GM23338 (cell line): Measurements from ENCODE around the gene MKI67.

Experiments
- CREB1 ChIP-seq: fragments of 250-450 bp; sonication (Bioruptor Pico); IDR thresholded peaks from 2 replicates; pipeline ENCODE4 v1.5.0; 2020; ENCODE audit warnings: low read depth, mild to moderate bottlenecking, moderate library complexity
- EZH2 ChIP-seq: fragments of 200-600 bp; sonication (generic); IDR thresholded peaks from one replicate; pipeline ENCODE4 v1.8.0; 2017; ENCODE audit warnings: antibody characterized with exemption, mild to moderate bottlenecking, low read depth; ENCODE audit not compliant: unreplicated experiment
- EZH2phosphoT487 ChIP-seq: fragments of 200-600 bp; sonication (generic); IDR thresholded peaks from one replicate; pipeline ENCODE4 v1.8.1; 2018; ENCODE audit warnings: antibody characterized with exemption; ENCODE audit not compliant: unreplicated experiment
- JUNB ChIP-seq: IDR thresholded peaks from one replicate; pipeline ENCODE4 v1.6.1; 2016; ENCODE audit warnings: antibody characterized with exemption; ENCODE audit not compliant: unreplicated experiment
- NANOG ChIP-seq: IDR thresholded peaks from 2 replicates; pipeline ENCODE4 v1.6.1; 2016; ENCODE audit warnings: antibody characterized with exemption, borderline replicate concordance
- POLR2AphosphoS5 ChIP-seq: IDR thresholded peaks from 2 replicates; pipeline ENCODE4 v1.6.1; 2016; ENCODE audit warnings: antibody characterized with exemption, low read depth
- STAT1 ChIP-seq: IDR thresholded peaks from one replicate; pipeline ENCODE4 v1.6.1; 2016; ENCODE audit warnings: antibody characterized with exemption; ENCODE audit not compliant: unreplicated experiment
- ZNF114 ChIP-seq: fragments of 250-450 bp; sonication (Bioruptor Pico); IDR thresholded peaks from 2 replicates; pipeline ENCODE4 v1.5.0; 2020; ENCODE audit warnings: mild to moderate bottlenecking, moderate library complexity
- ZNF331 ChIP-seq: fragments of 250-450 bp; sonication (Bioruptor Pico); IDR thresholded peaks from 2 replicates; pipeline ENCODE4 v1.5.0; 2020; ENCODE audit warnings: low read depth, mild to moderate bottlenecking, moderate library complexity
- TF ChIP-seq, protein P1 (sequence below), 2 experiments: fragments of 200-600 bp in 1 of 2; sonication (generic) in 1 of 2; conservative IDR thresholded peaks; 2 replicates each; pipeline versions ENCODE4 v1.5.1 to v1.6.1; 2016 to 2017; ENCODE audit warnings: antibody characterized with exemption in 2 of 2, low read depth in 2 of 2, mild to moderate bottlenecking in 2 of 2, moderate library complexity in 1 of 2
- TF ChIP-seq, protein P2 (sequence below): IDR thresholded peaks from 2 replicates; pipeline ENCODE4 v1.6.1; 2016; ENCODE audit warnings: antibody characterized with exemption
- TF ChIP-seq, protein P3 (sequence below): IDR thresholded peaks from one replicate; pipeline ENCODE4 v1.6.1; 2018; ENCODE audit warnings: antibody characterized with exemption; ENCODE audit not compliant: unreplicated experiment
- TF ChIP-seq, protein P4 (sequence below): fragments of 250-450 bp; sonication (Bioruptor Pico); IDR thresholded peaks from 2 replicates; pipeline ENCODE4 v1.5.0; 2020; ENCODE audit warnings: mild to moderate bottlenecking, moderate library complexity

DNA sequence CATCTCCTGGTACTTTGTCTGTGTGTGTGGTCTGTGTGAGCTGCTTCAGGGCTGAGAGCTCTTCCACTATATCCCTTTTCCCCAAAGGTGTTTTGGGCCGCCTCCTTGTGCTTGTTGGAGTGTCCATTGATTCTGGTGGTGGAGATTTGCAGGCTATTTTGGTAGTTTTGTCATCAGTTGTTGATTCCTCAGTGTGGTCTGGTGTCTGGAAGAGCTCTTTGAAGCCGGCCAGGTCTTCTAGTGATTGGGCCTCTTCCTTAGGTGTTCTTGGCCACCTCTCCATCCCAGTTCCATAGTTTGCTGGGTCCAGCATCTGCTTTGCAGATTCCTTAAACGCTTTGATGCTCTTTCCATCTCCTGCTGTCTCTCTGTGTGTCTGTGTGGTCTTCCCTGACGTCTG is 20.8 kb downstream of the MKI67 start:
- TF ChIP-seq POLR2AphosphoS5 (no peak), EZH2 (no peak), CREB1 (CRISPR knock-in tag) (no peak), ZNF331 (CRISPR knock-in tag) (no peak), EZH2phosphoT487 (no peak), STAT1 (no peak), ZNF114 (CRISPR knock-in tag) (no peak), JUNB (no peak), NANOG (no peak)
- TF ChIP-seq, protein P1, sequence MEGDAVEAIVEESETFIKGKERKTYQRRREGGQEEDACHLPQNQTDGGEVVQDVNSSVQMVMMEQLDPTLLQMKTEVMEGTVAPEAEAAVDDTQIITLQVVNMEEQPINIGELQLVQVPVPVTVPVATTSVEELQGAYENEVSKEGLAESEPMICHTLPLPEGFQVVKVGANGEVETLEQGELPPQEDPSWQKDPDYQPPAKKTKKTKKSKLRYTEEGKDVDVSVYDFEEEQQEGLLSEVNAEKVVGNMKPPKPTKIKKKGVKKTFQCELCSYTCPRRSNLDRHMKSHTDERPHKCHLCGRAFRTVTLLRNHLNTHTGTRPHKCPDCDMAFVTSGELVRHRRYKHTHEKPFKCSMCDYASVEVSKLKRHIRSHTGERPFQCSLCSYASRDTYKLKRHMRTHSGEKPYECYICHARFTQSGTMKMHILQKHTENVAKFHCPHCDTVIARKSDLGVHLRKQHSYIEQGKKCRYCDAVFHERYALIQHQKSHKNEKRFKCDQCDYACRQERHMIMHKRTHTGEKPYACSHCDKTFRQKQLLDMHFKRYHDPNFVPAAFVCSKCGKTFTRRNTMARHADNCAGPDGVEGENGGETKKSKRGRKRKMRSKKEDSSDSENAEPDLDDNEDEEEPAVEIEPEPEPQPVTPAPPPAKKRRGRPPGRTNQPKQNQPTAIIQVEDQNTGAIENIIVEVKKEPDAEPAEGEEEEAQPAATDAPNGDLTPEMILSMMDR (conservative IDR thresholded peaks at IDR 0.05; ENCODE audit: low read depth in 2 of 2), result no peak
- TF ChIP-seq, protein P2, sequence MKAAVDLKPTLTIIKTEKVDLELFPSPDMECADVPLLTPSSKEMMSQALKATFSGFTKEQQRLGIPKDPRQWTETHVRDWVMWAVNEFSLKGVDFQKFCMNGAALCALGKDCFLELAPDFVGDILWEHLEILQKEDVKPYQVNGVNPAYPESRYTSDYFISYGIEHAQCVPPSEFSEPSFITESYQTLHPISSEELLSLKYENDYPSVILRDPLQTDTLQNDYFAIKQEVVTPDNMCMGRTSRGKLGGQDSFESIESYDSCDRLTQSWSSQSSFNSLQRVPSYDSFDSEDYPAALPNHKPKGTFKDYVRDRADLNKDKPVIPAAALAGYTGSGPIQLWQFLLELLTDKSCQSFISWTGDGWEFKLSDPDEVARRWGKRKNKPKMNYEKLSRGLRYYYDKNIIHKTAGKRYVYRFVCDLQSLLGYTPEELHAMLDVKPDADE, result no peak
- TF ChIP-seq, protein P3, sequence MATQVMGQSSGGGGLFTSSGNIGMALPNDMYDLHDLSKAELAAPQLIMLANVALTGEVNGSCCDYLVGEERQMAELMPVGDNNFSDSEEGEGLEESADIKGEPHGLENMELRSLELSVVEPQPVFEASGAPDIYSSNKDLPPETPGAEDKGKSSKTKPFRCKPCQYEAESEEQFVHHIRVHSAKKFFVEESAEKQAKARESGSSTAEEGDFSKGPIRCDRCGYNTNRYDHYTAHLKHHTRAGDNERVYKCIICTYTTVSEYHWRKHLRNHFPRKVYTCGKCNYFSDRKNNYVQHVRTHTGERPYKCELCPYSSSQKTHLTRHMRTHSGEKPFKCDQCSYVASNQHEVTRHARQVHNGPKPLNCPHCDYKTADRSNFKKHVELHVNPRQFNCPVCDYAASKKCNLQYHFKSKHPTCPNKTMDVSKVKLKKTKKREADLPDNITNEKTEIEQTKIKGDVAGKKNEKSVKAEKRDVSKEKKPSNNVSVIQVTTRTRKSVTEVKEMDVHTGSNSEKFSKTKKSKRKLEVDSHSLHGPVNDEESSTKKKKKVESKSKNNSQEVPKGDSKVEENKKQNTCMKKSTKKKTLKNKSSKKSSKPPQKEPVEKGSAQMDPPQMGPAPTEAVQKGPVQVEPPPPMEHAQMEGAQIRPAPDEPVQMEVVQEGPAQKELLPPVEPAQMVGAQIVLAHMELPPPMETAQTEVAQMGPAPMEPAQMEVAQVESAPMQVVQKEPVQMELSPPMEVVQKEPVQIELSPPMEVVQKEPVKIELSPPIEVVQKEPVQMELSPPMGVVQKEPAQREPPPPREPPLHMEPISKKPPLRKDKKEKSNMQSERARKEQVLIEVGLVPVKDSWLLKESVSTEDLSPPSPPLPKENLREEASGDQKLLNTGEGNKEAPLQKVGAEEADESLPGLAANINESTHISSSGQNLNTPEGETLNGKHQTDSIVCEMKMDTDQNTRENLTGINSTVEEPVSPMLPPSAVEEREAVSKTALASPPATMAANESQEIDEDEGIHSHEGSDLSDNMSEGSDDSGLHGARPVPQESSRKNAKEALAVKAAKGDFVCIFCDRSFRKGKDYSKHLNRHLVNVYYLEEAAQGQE, result no peak
- TF ChIP-seq, protein P4, sequence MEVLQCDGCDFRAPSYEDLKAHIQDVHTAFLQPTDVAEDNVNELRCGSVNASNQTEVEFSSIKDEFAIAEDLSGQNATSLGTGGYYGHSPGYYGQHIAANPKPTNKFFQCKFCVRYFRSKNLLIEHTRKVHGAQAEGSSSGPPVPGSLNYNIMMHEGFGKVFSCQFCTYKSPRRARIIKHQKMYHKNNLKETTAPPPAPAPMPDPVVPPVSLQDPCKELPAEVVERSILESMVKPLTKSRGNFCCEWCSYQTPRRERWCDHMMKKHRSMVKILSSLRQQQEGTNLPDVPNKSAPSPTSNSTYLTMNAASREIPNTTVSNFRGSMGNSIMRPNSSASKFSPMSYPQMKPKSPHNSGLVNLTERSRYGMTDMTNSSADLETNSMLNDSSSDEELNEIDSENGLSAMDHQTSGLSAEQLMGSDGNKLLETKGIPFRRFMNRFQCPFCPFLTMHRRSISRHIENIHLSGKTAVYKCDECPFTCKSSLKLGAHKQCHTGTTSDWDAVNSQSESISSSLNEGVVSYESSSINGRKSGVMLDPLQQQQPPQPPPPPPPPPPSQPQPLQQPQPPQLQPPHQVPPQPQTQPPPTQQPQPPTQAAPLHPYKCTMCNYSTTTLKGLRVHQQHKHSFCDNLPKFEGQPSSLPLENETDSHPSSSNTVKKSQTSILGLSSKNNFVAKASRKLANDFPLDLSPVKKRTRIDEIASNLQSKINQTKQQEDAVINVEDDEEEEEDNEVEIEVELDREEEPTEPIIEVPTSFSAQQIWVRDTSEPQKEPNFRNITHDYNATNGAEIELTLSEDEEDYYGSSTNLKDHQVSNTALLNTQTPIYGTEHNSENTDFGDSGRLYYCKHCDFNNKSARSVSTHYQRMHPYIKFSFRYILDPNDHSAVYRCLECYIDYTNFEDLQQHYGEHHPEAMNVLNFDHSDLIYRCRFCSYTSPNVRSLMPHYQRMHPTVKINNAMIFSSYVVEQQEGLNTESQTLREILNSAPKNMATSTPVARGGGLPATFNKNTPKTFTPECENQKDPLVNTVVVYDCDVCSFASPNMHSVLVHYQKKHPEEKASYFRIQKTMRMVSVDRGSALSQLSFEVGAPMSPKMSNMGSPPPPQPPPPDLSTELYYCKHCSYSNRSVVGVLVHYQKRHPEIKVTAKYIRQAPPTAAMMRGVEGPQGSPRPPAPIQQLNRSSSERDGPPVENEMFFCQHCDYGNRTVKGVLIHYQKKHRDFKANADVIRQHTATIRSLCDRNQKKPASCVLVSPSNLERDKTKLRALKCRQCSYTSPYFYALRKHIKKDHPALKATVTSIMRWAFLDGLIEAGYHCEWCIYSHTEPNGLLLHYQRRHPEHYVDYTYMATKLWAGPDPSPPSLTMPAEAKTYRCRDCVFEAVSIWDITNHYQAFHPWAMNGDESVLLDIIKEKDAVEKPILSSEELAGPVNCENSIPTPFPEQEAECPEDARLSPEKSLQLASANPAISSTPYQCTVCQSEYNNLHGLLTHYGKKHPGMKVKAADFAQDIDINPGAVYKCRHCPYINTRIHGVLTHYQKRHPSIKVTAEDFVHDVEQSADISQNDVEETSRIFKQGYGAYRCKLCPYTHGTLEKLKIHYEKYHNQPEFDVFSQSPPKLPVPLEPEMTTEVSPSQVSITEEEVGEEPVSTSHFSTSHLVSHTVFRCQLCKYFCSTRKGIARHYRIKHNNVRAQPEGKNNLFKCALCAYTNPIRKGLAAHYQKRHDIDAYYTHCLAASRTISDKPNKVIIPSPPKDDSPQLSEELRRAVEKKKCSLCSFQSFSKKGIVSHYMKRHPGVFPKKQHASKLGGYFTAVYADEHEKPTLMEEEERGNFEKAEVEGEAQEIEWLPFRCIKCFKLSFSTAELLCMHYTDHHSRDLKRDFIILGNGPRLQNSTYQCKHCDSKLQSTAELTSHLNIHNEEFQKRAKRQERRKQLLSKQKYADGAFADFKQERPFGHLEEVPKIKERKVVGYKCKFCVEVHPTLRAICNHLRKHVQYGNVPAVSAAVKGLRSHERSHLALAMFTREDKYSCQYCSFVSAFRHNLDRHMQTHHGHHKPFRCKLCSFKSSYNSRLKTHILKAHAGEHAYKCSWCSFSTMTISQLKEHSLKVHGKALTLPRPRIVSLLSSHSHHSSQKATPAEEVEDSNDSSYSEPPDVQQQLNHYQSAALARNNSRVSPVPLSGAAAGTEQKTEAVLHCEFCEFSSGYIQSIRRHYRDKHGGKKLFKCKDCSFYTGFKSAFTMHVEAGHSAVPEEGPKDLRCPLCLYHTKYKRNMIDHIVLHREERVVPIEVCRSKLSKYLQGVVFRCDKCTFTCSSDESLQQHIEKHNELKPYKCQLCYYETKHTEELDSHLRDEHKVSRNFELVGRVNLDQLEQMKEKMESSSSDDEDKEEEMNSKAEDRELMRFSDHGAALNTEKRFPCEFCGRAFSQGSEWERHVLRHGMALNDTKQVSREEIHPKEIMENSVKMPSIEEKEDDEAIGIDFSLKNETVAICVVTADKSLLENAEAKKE (CRISPR knock-in tag), result no peak
